K562 (cell line): ENCODE results near the gene SPAG7. TPM values are rescaled to one million over a fixed set of nuclear protein-coding genes. Genes with fewer than 3 reads are reported as not detected.

Experiments
- ATAC-seq: fragments of 200-7000 bp; cut with Tn5 transposase; 3 replicates; pipeline ENCODE4 v1.9.1; 2020; ENCODE audit warnings: moderate library complexity
- BruUV-seq: library from RNA; stranded (reverse); fragments of 400-500 nt; replicated peaks from 2 replicates; lab custom pipeline; 2021; lab: Mats Ljungman, UMichigan
- CTCF ChIA-PET: fragments of 300-600 bp; formaldehyde crosslinking; extraction: SDS; loops from one replicate; lab custom pipeline; 2021; ENCODE audit warnings: low intra/inter-chr PET ratio; lab: Yijun Ruan, JAX
- POLR2A ChIA-PET: fragments of 300-600, 350-650 bp; sonication (Branson Sonifier 250); formaldehyde crosslinking; extraction: SDS; loops from one replicate; lab custom pipeline; 2021; ENCODE audit warnings: antibody characterized with exemption, inconsistent platforms; lab: Yijun Ruan, JAX
- DNase-seq, 4 experiments: peaks; one replicate each; pipeline versions ENCODE4 v3.0.0 to v3.0.0-alpha.2; 2011 to 2018; ENCODE audit warnings: low spot score in 3 of 4, mixed read lengths in 3 of 4; ENCODE audit errors: extremely low read depth in 1 of 4
- FAIRE-seq: peaks from 2 replicates; lab custom pipeline; 2011; peaks lifted over from hg19 to GRCh38; lab: Jason Lieb, UNC
- H2AFZ ChIP-seq: 2 replicates; pipeline ENCODE4 v1.6.0; 2011; ENCODE audit warnings: low read depth, low read length, control low read depth, inconsistent platforms
- H3K27ac ChIP-seq: fragments of 200-600 bp; 3 replicates; pipeline ENCODE4 v1.8.0; 2011; ENCODE audit warnings: low read depth, mild to moderate bottlenecking, control low read depth, inconsistent platforms, low read length, moderate library complexity, mixed read lengths; ENCODE audit errors: extremely low read depth
- H3K27me3 ChIP-seq, 2 experiments: fragments of 300-600 bp in 1 of 2; 2 replicates in 1 of 2; 3 replicates in 1 of 2; pipeline versions ENCODE4 v1.6.0 to v1.8.0; 2011; ENCODE audit warnings: inconsistent platforms in 2 of 2, low read length in 2 of 2, mild to moderate bottlenecking in 1 of 2, mixed read lengths in 1 of 2, moderate library complexity in 1 of 2; ENCODE audit not compliant: control insufficient read depth in 2 of 2, insufficient read depth in 2 of 2
- H3K36me3 ChIP-seq: fragments of 300-600 bp; 3 replicates; pipeline ENCODE4 v1.8.0; 2011; ENCODE audit warnings: mild to moderate bottlenecking, low read length, inconsistent platforms; ENCODE audit not compliant: control insufficient read depth, insufficient read depth
- H3K4me1 ChIP-seq, 2 experiments: fragments of 200-600 bp in 1 of 2; replicated peaks in 1 of 2; 2 replicates in 1 of 2; 3 replicates in 1 of 2; pipeline versions ENCODE4 v1.5.1 to v1.8.0; 2011; ENCODE audit warnings: inconsistent platforms in 2 of 2, low read length in 2 of 2, mild to moderate bottlenecking in 1 of 2, mixed read lengths in 1 of 2, moderate library complexity in 1 of 2; ENCODE audit not compliant: control insufficient read depth in 2 of 2, insufficient read depth in 2 of 2
- H3K4me2 ChIP-seq: 2 replicates; pipeline ENCODE4 v1.6.1; 2011; ENCODE audit warnings: low read length, control low read depth, inconsistent platforms, mixed read lengths; ENCODE audit not compliant: insufficient read depth
- H3K4me3 ChIP-seq: fragments of 200-600 bp; sonication (generic), shearing (Covaris generic); 2 replicates; pipeline ENCODE4 v1.5.1; 2016; ENCODE audit warnings: control low read depth, inconsistent platforms
- H3K79me2 ChIP-seq: fragments of 200-600 bp; 3 replicates; pipeline ENCODE4 v1.8.0; 2011; ENCODE audit warnings: low read length, inconsistent platforms; ENCODE audit not compliant: control insufficient read depth, insufficient read depth
- H3K9ac ChIP-seq, 2 experiments: 2 replicates each; pipeline versions ENCODE4 v1.6.0 to v1.6.1; 2011; ENCODE audit warnings: low read depth in 2 of 2, low read length in 2 of 2, control low read depth in 1 of 2, inconsistent platforms in 1 of 2, mild to moderate bottlenecking in 1 of 2, mixed read lengths in 1 of 2; ENCODE audit not compliant: insufficient read depth in 1 of 2
- H3K9me1 ChIP-seq: one replicate; pipeline ENCODE4 v1.6.0; 2011; ENCODE audit warnings: inconsistent platforms, mild to moderate bottlenecking, low read length, moderate library complexity; ENCODE audit not compliant: control insufficient read depth, insufficient read depth
- H3K9me3 ChIP-seq: replicated peaks from 2 replicates; pipeline ENCODE4 v1.5.1; 2011; ENCODE audit warnings: low read depth, low read length, inconsistent platforms; ENCODE audit not compliant: control insufficient read depth, insufficient read depth
- H4K20me1 ChIP-seq: replicated peaks from 2 replicates; pipeline ENCODE4 v1.6.1; 2011; ENCODE audit warnings: low read length, inconsistent platforms, mixed read lengths; ENCODE audit not compliant: control insufficient read depth, insufficient read depth
- ATF1 ChIP-seq, 2 experiments: fragments of 450-650 bp in 1 of 2; IDR thresholded peaks; 2 replicates each; pipeline ENCODE4 v1.6.1; 2016; ENCODE audit warnings: missing compliant biosample characterization in 1 of 2, missing genetic modification characterization in 1 of 2
- BCL6 ChIP-seq: fragments of 250-450 bp; sonication (Bioruptor Pico); IDR thresholded peaks from 2 replicates; pipeline ENCODE4 v1.4.0; 2020
- CBX2 ChIP-seq: fragments of 200-600 bp; sonication (generic); IDR thresholded peaks from one replicate; pipeline ENCODE4 v1.6.1; 2012; ENCODE audit warnings: mild to moderate bottlenecking, low read length, inconsistent platforms; ENCODE audit not compliant: insufficient read depth, poor library complexity, severe bottlenecking
- DPF2 ChIP-seq: fragments of 450-650 bp; IDR thresholded peaks from 2 replicates; pipeline ENCODE4 v1.6.1; 2016
- HDGF ChIP-seq: fragments of 450-650 bp; IDR thresholded peaks from 2 replicates; pipeline ENCODE4 v1.6.1; 2016
- HNRNPL ChIP-seq: fragments of 200-400 bp; formaldehyde crosslinking; IDR thresholded peaks from 2 replicates; pipeline ENCODE4 v1.6.1; 2017; ENCODE audit warnings: low read depth, mild to moderate bottlenecking, low read length
- SMAD2 ChIP-seq: fragments of 150-350 bp; IDR thresholded peaks from 2 replicates; pipeline ENCODE4 v1.6.1; 2014; ENCODE audit warnings: low read depth, mild to moderate bottlenecking, low read length
- SMARCA4 ChIP-seq: fragments of 450-650 bp; IDR thresholded peaks from 2 replicates; pipeline ENCODE4 v1.6.1; 2016
- TAF1 ChIP-seq: IDR thresholded peaks from 2 replicates; pipeline ENCODE4 v1.6.1; 2011; ENCODE audit warnings: mild to moderate bottlenecking, low read length, moderate library complexity; ENCODE audit not compliant: insufficient read depth, control insufficient read depth, severe bottlenecking; ENCODE audit errors: extremely low read depth
- ZNF263 ChIP-seq: sonication (generic); formaldehyde crosslinking; IDR thresholded peaks from 2 replicates; pipeline ENCODE4 v1.8.0; 2022; ENCODE audit warnings: mild to moderate bottlenecking, missing genetic modification reagents, borderline replicate concordance
- ZNF668 ChIP-seq: fragments of 250-450 bp; sonication (Bioruptor Pico); IDR thresholded peaks from 2 replicates; pipeline ENCODE4 v1.8.0; 2022; ENCODE audit warnings: mild to moderate bottlenecking, inconsistent platforms
- WGBS: fragments of 100-300 bp; shearing (Covaris generic); methylation state at CpG from one replicate; pipeline ENCODE4 v1.1.6; 2016; ENCODE audit warnings: low coverage, mixed read lengths; ENCODE audit not compliant: insufficient coverage; ENCODE audit errors: missing lambda C conversion rate; 5-methylcytosine and 5-hydroxymethylcytosine counted together
- in situ Hi-C: fragments of 300-500 bp; cut with MboI; formaldehyde crosslinking; loops from 4 replicates; pipeline ENCODE4 v1.15.0; 2018; ENCODE audit warnings: inconsistent platforms, mixed read lengths
- intact Hi-C: fragments of 100-400 bp; cut with micrococcal nuclease; formaldehyde crosslinking; loops from 2 replicates; pipeline ENCODE4 v1.14.2; 2022
- polyA plus RNA-seq, 8 experiments: library from polyadenylated mRNA; depleted of rRNA in 4 of 8; stranded (reverse) in 5 of 8; unstranded in 3 of 8; fragments of >200 nt; fragmentation: Nextera tagmentation in 2 of 8; fragmentation: Illumina TruSeq in 1 of 8; extraction: Ambion mirVana in 2 of 8; extraction: Trizol in 1 of 8; gene quantifications; 2 replicates each; pipeline versions ENCODE4 v1.2.1 to v1.2.3, GENCODE V29; 2011 to 2014; ENCODE audit warnings: inconsistent platforms in 1 of 8, missing spikeins in 1 of 8
- total RNA-seq, 7 experiments: library from RNA; depleted of rRNA in 6 of 7; stranded (reverse); fragments of >200 nt in 6 of 7; fragmentation: Illumina TruSeq in 2 of 7; extraction: Trizol in 2 of 7; gene quantifications; 2 replicates each; pipeline versions ENCODE4 v1.2.1 to v1.2.3, GENCODE V29; 2011 to 2021; ENCODE audit warnings: low replicate concordance in 1 of 7
- TF ChIP-seq, protein P1 (sequence below): fragments of 250-450 bp; sonication (Bioruptor Pico); IDR thresholded peaks from 2 replicates; pipeline ENCODE4 v1.9.0; 2021; ENCODE audit warnings: mild to moderate bottlenecking
- TF ChIP-seq, protein P2 (sequence below), 2 experiments: fragments of 450-650 bp; conservative IDR thresholded peaks; 2 replicates each; pipeline ENCODE4 v1.6.1; 2017; ENCODE audit warnings: mild to moderate bottlenecking in 2 of 2, moderate library complexity in 2 of 2

SPAG7 gene
- total and polyA plus RNA-seq, 9 of the 15 experiments (the other 6 are each of a cell fraction or from before 2014, with no cell fraction given): 5.6 to 53.5 (median 36.3) TPM

DNA sequence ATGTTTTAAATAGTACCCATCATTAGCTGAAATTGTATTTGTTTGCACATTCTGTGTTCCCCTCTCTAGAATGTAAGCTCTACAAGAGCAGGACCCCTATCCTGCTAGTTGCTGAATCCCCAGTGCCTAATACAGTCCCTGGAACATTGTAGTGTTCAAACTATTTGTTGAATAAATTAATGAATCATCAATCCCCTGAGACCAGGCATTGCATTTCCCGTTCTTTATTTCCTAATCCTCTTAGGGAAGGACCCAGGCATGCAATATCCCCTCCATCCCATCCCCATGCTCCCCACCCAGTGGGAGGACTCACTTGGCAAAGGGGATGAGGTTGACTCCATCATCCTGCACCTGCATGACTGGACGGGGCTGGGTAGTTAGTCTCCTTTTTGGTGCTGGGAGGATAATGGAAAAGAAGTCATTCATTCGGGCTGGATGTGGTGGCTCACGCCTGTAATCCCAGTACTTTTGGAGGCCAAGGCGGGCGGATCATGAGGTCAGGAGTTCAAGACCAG, 26.5 kb upstream of the SPAG7 start:
- DNase-seq: no peak
- no peaks in the 10 kb centered on the region for H3K36me3 ChIP-seq
- H3K9ac ChIP-seq: no peak overlapping the region
- H3K27me3 ChIP-seq: no peaks in the 10 kb centered on the region
- H3K9me3 ChIP-seq: no peaks in the 10 kb centered on the region
- WGBS: 69% methylated on average over 4 of the region's 6 CpGs
- intact Hi-C loops: no loop called here
- no peak overlapping the region for H2AFZ ChIP-seq
- peaks cover 12% of the 10 kb centered on the region for H3K79me2 ChIP-seq
- H3K9me1 ChIP-seq: peaks cover 2% of the 10 kb centered on the region
- in situ Hi-C loops: no loop called here
- POLR2A ChIA-PET: no interaction called here
- H3K27ac ChIP-seq: no peak overlapping the region
- no peak overlapping the region for H3K4me2 ChIP-seq
- TF ChIP-seq ZNF263 (CRISPR knock-in tag) (peak; percentile 41; the same call in 1 of the 2 replicates), SMAD2 (no peak), ZNF668 (no peak)
- BruUV-seq: no TSS peak
- no peaks in the 10 kb centered on the region for H4K20me1 ChIP-seq
- no peak for ATAC-seq
- CTCF ChIA-PET: no interaction called here
- H3K4me1 ChIP-seq: peaks cover 7 to 22% of the 10 kb centered on the region in 2 experiments; a peak in 4 of 5 replicates
- no peak for FAIRE-seq
- H3K4me3 ChIP-seq: no peak overlapping the region

DNA sequence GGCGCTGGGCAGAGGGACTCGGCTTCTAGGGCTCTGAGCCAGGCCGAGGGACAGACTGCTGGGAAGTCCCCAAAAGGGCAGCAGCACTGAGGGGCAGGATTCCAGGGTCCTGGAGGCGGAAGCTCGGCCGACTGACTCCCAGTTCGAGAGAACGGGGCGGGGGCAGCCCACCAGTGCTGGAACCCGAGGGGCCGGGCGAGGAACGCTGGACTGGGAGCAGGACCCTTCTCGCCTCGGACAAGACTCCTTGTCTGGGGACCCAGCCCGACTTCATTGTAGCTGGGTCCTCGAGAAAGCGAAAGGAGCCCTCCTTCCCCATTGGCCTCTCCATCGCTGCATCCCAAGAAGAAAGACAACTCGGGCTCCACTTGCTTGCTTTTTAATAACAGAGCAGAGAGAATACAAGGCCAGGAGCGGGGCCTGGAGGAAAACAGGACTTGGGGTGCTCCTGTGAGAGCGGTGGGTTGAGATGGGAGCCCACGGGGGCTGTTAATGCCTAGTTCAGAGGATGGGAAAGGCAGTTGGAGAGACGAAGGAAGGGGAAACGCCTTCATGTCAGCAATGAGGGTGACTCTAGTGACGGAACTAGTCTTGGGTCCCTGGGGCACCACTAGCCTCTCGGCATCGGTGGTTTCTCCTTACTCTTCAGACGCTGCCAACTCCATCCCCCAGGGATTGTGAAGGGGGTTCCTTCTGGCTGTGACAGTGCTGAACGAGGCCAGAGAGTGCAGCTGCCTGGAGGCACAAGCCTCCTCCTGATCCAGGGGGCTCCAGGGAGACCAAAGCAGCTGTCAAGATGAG, 20.4 kb upstream of the SPAG7 start:
- ChIA-PET CTCF (interaction anchor here (0.7 kb wide), 1 partner anchor 47 kb away, joined by 3 read pairs; no protein-coding TSS in a partner anchor), POLR2A (interaction anchor here (0.6 to 2.4 kb wide), 8 partner anchors 9 to 79 kb away, joined by 3 to 13 read pairs (median 3); partner anchors contain the start of genes ENO3, INCA1 and KIF1C)
- WGBS: 9% methylated on average over 14 of the region's 30 CpGs
- Histone ChIP-seq H3K4me3 (peak overlapping the region; percentile 77), H3K9me1 (no peaks in the 10 kb centered on the region), H3K27ac (peak overlapping the region; percentile 74), H3K27me3 (no peaks in the 10 kb centered on the region), H3K4me1 (peaks cover 10 to 21% of the 10 kb centered on the region in 2 experiments; a peak in 4 of 5 replicates), H3K9me3 (no peaks in the 10 kb centered on the region), H3K79me2 (peaks cover 26% of the 10 kb centered on the region), H3K9ac (peak overlapping the region; percentile 73 to 94), H3K36me3 (peaks cover 6% of the 10 kb centered on the region; the same call in 2 of the 3 replicates), H2AFZ (peak overlapping the region; percentile 94), H4K20me1 (no peaks in the 10 kb centered on the region), H3K4me2 (peak overlapping the region; percentile 82)
- DNase-seq (no peak), FAIRE-seq (no peak), ATAC-seq (no peak; the same call in 2 of the 3 replicates)
- intact Hi-C loops (no loop called here), in situ Hi-C loops (no loop called here)
- BruUV-seq: TSS peak; percentile 90
- no peak for TF ChIP-seq HNRNPL
- TF ChIP-seq BCL6: no peak
- no peak for TF ChIP-seq ATF1 (CRISPR knock-in tag; IDR thresholded peaks at IDR 0.05)
- peak; percentile 71 for TF ChIP-seq ATF1 (tag; IDR thresholded peaks at IDR 0.05)
- TF ChIP-seq, protein P1, sequence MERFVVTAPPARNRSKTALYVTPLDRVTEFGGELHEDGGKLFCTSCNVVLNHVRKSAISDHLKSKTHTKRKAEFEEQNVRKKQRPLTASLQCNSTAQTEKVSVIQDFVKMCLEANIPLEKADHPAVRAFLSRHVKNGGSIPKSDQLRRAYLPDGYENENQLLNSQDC (CRISPR knock-in tag): no peak
- TF ChIP-seq, protein P2, sequence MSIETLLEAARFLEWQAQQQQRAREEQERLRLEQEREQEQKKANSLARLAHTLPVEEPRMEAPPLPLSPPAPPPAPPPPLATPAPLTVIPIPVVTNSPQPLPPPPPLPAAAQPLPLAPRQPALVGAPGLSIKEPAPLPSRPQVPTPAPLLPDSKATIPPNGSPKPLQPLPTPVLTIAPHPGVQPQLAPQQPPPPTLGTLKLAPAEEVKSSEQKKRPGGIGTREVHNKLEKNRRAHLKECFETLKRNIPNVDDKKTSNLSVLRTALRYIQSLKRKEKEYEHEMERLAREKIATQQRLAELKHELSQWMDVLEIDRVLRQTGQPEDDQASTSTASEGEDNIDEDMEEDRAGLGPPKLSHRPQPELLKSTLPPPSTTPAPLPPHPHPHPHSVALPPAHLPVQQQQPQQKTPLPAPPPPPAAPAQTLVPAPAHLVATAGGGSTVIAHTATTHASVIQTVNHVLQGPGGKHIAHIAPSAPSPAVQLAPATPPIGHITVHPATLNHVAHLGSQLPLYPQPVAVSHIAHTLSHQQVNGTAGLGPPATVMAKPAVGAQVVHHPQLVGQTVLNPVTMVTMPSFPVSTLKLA (conservative IDR thresholded peaks at IDR 0.05): 0 out of 4 replicates have a peak, but pooled peaks of 1 of the 2 experiments have one; percentile 4
- TF ChIP-seq SMARCA4: no peak
- no peak for TF ChIP-seq CBX2
- TF ChIP-seq TAF1: no peak
- TF ChIP-seq DPF2: no peak
- TF ChIP-seq HDGF: no peak
